DMS114 treated with DMSO at 0.1 percent for 48 hours (cell line): ENCODE results near the gene TBRG1.

ENCODE experiments used
- DNase-seq: peaks from one replicate; lab custom pipeline; 2025; ENCODE audit not compliant: unreplicated experiment; lab: John Stamatoyannopoulos, UW

Gene TBRG1

DNA sequence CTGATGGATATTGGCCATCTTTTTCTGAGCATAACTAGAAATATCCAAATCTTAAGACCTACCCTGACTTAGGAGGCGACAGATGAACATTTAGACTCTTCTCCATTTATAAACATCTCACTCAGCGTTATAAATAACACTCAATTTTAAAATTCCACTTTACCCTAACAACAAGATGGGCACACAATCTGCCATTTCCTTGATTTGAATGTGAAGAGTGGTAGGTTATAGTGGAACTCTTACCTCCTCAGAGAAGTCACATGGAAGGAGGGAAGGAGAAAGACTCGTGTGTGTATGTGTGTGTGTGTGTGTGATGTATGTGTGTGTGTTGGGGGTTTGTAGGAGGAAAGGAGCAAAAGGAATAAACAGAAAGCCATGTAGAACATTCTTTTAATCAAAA lies 35.8 kb downstream of the TBRG1 start:
- no peak for DNase-seq

DNA sequence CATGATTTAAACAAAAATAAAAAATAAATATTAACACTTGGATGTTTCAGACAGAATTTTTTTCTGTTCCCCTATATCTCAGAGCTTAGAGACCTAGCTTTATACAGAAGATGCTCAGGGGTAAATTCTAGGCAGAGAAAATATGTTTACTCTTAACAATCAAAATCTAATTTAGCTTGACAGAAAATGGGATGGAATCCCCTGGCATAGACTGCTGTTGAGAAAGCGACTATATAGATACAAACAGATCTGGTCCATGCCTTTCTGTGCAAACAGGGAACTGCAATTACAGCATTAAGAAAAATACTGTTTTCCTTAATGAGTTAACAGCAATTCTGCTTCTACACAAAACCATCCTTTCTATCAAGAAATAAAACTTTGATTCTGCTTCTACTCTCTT lies 36.3 kb downstream of the TBRG1 start:
- no peak for DNase-seq

DNA sequence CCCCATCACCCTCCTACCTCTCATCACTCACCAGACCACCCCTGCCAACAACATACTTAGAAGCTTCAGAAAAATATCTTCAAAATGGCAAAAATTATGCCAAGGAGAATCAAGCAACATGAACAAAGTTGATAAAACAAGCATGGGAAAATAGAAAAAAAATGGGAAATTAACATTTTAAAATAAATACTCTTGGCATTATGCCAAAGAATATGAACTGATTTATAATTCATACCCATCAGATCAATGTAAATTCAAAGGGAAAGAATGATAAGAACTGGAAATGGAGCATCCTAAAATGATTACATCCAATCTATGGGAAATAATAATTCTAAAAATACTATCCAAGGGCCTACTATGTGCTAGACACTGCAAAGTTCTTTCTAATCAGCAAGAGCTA lies 38.9 kb downstream of the TBRG1 start:
- no peak for DNase-seq

DNA sequence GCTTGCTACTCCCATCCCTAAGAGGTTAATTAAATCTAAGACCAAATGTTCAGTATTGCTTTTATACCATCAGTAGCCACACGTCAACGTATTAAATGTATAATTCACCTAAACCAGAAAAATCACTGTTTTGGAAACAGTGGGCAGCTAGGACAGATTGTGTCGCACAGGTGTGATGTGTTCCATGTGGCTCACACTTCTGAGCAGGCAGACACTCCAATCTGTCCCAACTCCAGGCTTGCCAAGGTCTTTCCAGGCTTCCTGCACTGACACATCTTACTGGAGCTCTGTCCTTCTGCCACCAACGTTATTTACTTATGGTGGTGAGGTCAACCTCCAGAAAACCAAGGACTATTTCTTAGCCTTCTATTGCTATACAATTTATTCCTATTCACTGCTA lies 39.4 kb downstream of the TBRG1 start:
- DNase-seq = no peak

DNA sequence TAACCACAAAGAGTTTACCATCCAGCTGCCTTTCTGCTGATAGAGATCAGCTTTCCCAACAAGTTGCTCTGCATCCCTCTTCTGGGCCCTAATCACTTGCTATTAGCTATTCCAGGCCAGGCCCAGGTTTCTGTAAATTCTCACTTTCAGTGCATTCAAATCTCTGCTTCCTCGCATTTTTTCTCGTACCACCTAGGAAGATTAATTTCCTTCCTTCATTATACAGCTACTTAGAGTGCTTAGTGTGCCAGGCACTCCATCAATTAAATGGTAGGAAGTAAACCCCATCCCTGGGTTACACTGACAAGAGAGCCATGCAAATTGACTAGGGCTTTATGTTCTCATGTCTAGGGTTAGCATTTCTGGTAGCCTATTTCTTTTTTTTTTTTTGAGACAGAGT lies 41.2 kb downstream of the TBRG1 start:
- no peak for DNase-seq

DNA sequence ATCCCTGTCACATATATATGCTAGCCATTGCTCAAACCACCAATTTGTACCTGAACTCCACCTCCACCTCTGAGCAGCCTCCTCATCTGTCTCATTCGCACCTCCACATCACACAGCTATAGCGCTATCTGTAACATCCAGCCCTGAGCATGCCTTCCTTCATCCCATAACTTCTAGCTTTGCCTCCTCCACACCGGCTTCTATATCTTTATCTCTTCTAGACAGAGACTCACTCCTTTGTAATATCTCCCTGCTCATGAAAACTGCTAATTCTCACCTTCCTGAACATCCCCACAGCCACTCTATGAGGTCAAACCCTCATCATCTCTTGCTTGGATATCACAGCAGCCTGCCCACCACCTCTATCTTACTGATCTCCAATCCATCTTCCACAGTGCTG lies 44.9 kb downstream of the TBRG1 start:
- no peak for DNase-seq

DNA sequence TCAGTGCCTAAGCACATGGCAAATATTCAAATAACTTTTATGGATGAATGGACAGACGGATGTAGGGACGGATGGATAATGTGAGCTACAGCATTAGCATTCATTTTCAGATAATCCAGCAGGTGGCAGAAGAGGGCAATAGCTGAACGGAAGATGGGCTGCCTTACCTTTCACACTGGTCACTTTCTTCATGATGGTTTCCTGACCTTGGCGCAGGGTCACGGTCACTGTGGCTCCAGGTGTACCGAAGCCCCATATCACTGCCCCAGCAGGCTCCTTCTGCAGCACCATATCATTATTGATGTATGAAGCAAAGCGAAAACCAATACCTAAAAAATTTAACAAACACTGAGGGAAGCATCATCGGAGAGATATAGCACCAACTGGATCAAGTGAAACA lies 46.5 kb downstream of the TBRG1 start:
- DNase-seq = peak; percentile 22

DNA sequence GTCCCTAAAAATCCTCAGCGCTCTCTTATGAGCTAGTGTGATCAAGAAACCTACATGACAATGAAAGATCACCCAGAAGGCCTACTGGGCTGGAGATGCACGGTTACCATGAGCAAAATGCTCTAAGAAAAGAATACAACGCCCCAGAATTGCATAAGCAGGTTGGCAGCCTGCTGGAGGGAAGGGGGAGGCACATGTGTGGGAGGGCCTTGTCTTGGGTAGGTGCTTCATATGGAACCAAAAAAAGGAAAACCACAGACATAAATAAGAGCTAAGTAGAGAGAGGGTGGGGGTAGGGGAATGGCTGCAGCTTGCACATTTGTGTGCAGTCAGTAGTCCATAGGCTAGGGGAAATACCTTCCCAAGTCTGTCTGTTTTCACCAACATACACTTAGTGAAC lies 48.1 kb downstream of the TBRG1 start:
- no peak for DNase-seq

DNA sequence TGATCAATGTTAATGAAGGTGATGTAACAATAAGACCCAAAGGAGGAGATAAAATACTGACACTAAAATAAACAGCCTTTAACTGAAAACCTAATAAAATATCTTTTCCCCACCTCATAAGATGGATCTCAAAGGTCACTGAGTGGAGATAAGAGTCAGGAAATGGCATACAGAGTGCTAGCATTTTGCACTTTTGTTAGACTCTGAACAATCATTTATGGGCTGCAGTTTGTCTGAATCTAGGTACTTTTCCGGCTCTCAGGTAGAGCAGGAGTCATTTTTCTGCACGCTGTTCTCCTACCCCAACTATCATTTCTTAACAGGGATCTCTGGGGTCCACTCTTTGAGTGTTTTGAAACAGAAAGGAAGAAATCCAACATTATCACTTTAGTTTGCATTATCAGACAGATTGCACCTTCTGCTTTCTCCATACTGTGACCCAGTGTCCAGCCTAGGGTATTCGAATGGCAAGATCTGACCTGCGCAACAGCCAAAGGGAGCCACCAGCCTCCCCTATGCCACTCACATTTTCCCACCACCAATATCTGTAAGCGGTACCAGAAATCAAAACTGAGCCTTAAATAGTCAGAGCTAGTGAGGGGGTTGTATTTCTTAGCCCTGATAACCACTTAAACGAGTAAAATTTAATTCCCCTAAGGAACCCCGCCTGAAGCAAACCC lies 50.0 kb downstream of the TBRG1 start:
- no peak for DNase-seq

DNA sequence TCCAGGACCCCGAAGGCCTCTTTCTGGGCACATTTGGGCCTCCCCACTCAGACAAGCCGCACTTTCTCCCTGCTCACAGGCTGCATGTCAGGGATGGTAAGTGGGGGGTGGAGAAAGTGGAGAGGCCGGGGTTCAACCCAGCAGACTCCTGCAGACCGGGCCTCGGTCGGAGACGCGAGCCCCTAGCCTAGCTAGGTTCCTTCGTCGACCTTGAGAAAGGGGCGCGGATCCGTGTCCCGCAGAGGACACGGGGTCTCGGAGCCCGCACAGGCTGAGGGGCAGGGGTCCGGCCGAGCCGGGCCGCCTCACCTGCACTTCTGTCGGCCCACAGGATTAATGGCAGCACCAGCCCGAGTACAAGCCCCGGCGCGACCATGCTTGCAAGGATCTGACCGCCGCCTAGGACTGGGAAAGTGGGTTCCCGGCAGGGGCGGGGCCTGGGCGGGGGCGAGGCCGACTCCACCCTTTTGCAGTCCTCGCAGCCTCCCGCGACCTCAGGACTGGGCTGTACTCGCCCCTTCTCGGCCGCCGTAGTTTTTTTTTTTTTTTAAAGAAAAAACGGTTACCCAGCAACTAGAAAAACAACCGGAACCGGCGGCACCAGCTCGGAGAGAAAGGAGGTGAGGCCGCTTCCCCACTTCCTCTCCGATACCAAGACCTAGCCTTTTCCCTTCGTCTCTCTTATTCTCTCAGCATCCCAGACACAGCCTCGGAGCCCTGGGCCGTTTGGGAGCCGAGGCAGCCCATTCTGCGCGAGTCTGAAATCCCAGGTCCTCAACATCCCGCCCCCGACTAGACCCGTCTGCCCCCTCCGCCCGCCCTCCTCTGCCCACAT lies 50.9 kb downstream of the TBRG1 start, which contains the start of the genes SIAE and SPA17:
TSS of gene SIAE (minus strand) at position 407 of the 835 bp plus-strand sequence. CDS start at position 376, 31 bp downstream.
TSS of gene SPA17 (plus strand) at position 572 of the 835 bp plus-strand sequence. CDS start 1,361 bp downstream, outside the sequence.
- DNase-seq = peak; percentile 72

DNA sequence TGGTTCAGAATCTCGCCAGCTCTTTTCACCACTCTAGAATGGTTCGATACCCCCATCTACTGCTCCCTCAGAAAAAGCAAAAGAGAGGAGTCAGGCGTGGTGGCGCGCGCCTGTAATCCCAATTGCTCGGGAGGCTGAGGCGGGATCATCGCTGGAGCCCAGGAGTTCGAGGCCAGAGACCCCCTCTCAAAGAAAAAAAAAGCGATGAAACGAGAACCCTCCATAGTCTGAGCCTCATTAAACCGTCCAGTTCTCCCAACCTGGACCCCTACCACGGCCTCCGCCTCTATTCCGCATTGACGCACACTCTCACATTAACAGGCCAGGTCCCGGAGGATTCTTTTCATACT lies 51.5 kb downstream of the TBRG1 start:
- no peak for DNase-seq

DNA sequence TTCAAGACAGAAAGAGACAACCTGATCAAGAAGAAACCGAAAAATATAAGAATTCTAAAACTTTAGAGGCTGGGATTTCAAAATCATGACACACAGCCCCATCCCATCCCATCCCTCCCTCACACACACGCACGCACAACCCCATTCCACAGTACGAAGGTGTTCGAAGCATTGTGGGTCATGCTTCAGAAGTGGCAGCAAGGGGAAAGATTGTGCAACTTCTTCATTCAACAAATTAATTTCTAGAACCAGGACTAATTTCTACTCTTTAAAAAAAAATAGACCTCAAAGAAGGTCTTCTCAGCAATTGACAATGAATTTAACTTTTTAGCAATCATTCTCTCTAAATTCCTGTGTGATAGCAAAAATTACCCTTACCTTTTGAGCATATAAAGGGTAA lies 51.9 kb downstream of the TBRG1 start:
- DNase-seq = no peak

DNA sequence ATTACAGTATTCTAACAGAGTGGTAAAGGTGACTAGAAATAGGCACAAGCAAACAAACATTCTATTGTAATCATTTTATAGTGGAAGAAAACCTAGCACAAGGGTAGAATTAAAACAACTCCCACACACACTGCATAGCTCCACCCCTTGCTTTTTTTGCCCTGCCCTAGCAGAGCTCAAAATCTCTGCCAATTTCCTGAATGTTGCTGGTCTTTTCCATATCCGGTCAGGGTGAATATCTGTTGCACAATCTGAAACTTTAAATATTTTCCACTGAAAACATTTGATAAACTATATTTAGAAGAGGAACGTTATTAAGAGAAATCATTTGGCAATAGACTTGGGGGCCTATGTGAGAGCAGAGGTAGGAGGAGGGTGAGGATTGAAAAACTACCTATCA lies 53.7 kb downstream of the TBRG1 start:
- no peak for DNase-seq

DNA sequence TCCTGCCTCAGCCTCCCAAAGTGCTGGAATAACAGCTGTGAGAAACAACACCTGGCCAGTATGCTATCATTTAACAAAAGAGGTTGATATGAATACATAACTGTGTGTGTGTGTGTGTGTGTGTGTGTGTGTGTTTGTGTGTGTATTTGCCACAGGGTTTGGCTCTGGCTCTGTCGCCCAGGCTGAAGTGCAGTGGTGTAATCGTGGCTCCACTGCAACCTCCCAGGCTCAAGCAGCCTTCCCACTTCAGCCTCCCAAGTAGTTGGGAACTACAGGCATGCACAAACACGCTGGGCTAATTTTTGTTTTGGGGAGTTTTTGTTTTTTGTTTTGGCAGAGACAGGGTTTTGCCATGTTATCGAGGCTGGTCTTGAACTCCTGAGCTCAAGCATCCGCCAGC lies 55.8 kb downstream of the TBRG1 start:
- no peak for DNase-seq

DNA sequence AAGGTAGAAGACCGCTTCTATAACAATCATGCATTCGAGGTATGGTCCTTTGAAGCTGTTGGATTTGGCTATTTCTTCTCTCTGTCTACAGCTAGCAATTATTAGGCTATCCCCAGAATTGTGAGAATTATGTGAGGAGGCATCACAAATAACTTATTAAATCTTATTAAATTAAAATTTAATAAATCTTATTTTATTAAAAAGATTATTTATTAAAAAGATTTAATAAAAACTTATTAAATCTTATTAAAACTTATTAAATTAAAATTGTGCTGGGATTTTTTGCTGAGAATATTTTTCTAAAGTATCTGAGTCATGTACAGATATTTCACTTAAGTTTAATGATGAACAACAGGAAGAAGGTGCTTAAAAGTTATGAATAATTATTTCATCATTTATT lies 58.8 kb downstream of the TBRG1 start:
- DNase-seq = no peak

DNA sequence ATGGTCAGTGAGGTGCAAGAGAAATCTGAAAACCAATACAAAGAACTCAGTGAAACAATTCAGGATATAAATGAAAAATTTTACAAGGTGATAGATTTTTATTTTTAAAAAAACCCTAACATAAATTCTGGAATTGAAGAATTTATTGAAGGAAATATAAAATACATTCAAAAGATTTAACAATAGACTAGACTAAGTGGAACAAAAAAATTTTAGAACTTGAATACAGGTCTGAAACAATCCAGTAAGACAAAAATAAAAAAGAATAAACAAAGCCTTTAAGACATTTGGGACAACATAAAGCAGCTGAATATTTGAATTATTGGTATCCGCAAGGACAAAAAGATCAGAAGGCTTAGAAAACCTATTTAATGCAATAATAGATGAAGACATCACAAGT lies 59.8 kb downstream of the TBRG1 start:
- DNase-seq = no peak
